NT2/D1 (cell line): Measurements from ENCODE around the gene KRT34.

Source experiments
- DNase-seq: peaks from one replicate; pipeline ENCODE4 v3.0.0-alpha.2; 2011; ENCODE audit warnings: low read depth, low spot score
- H3K27me3 ChIP-seq: 2 replicates; pipeline ENCODE4 v1.6.0; 2011; ENCODE audit warnings: mild to moderate bottlenecking; ENCODE audit not compliant: insufficient read length, insufficient read depth
- H3K36me3 ChIP-seq: 2 replicates; pipeline ENCODE4 v1.6.1; 2011; ENCODE audit warnings: mild to moderate bottlenecking, low read length, mixed read lengths; ENCODE audit not compliant: insufficient read depth, insufficient read length
- H3K4me1 ChIP-seq: 2 replicates; pipeline ENCODE4 v1.5.1; 2011; ENCODE audit not compliant: insufficient read depth, insufficient read length
- H3K4me3 ChIP-seq: 2 replicates; pipeline ENCODE4 v1.5.1; 2011; ENCODE audit warnings: low read depth; ENCODE audit not compliant: insufficient read length
- H3K9ac ChIP-seq: 2 replicates; pipeline ENCODE4 v1.6.0; 2011; ENCODE audit warnings: low read depth; ENCODE audit not compliant: insufficient read length
- H3K9me3 ChIP-seq: 2 replicates; pipeline ENCODE4 v1.5.1; 2011; ENCODE audit warnings: mild to moderate bottlenecking, low read length; ENCODE audit not compliant: insufficient read depth
- SUZ12 ChIP-seq: IDR thresholded peaks from 2 replicates; pipeline ENCODE4 v1.6.1; 2011; ENCODE audit not compliant: insufficient read length, insufficient read depth; ENCODE audit errors: extremely low read depth
- YY1 ChIP-seq: IDR thresholded peaks from 2 replicates; pipeline ENCODE4 v1.6.1; 2011; ENCODE audit not compliant: insufficient read length, insufficient read depth
- ZNF274 ChIP-seq: IDR thresholded peaks from 2 replicates; pipeline ENCODE4 v1.6.1; 2011; ENCODE audit warnings: mild to moderate bottlenecking, low read depth, low read length

Gene KRT34

GRCh38 chr17:41345992-41346391 lies 36.1 kb downstream of the KRT34 start:
- Histone ChIP-seq H3K27me3 (no peaks in the 10 kb centered on the region), H3K36me3 (no peaks in the 10 kb centered on the region), H3K9me3 (peaks cover 25% of the 10 kb centered on the region; the same call in 1 of the 2 replicates), H3K9ac (no peak overlapping the region), H3K4me3 (no peak overlapping the region), H3K4me1 (no peaks in the 10 kb centered on the region)
- TF ChIP-seq SUZ12 (no peak), ZNF274 (no peak), YY1 (no peak)
- no peak for DNase-seq

DNA sequence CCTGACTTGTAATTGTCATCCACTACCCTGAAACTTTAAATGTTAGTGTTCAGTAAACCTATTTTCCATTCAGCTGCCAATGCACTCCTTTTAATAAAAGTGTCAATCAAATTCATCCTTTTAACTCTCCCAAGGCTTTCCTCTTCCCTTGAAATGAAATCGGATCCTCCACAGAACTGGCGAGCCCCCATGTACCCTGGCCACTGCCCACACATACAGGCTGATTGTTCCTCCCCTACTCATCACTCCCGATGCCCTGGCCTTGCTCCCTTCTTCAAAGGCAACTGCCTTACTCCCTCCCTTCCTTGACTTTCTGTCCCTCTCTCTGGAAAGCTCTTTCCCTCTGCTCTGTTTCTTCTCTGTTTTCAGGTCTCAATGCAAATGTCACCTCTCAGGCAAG lies 39.1 kb downstream of the KRT34 start:
- DNase-seq = no peak
- no peaks in the 10 kb centered on the region for H3K4me1 ChIP-seq
- no peak overlapping the region for H3K9ac ChIP-seq
- no peak overlapping the region for H3K4me3 ChIP-seq
- H3K9me3 ChIP-seq = peaks cover 25% of the 10 kb centered on the region; the same call in 1 of the 2 replicates
- TF ChIP-seq YY1 = no peak
- TF ChIP-seq SUZ12 = no peak
- no peak for TF ChIP-seq ZNF274
- no peaks in the 10 kb centered on the region for H3K27me3 ChIP-seq
- no peaks in the 10 kb centered on the region for H3K36me3 ChIP-seq

DNA sequence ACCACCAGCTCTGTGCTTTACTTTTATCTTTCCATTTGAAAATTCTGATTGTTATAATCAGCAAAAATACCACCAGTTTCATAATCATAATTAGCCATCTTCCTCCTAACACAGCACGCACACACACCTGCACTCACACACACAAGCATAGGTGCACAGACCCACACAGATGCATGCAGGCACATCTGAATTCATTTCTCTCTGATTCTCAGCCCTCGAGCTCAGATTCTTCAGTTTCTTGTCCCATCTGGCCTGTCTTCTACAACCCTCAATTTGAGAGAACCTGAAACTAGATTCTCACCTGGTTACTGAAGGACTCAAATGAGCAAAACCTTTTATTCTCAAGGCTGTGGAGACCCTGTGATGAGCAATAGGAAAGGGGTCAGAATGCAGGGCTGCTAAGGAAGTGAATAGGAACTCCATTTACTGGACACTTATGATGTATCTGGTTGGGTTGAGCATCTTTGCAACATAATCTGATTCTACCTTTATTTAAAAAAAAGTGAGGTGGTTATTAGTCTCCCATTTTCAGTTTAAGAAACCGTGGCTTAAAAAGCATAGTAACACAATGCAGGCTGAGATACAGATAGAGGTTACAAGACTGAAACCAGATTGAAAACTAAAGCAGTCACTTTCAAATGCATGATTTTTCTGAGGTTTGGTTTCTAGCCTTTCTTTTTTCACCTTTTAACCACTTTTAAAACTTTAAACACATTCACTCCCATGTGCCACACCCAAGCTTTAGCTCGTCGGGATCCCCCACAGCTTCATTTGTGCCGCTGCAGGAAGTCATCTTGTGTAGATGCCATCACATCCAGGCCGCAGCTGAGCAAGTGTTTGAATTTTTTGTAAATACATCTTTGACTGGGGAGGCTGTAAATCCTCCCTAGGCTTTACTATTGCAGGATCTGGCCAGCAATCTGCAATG lies 40.9 kb downstream of the KRT34 start:
- H3K9me3 ChIP-seq = peaks cover 25% of the 10 kb centered on the region; the same call in 1 of the 2 replicates
- no peak overlapping the region for H3K9ac ChIP-seq
- DNase-seq = no peak
- no peaks in the 10 kb centered on the region for H3K36me3 ChIP-seq
- H3K4me3 ChIP-seq = no peak overlapping the region
- H3K4me1 ChIP-seq = no peaks in the 10 kb centered on the region
- TF ChIP-seq ZNF274 (no peak), YY1 (no peak), SUZ12 (no peak)
- H3K27me3 ChIP-seq = no peaks in the 10 kb centered on the region

- DNase-seq = no peak
- no peak for TF ChIP-seq ZNF274
- TF ChIP-seq SUZ12 = no peak
- TF ChIP-seq YY1 = no peak
- no peak overlapping the region for H3K4me3 ChIP-seq
Measured at GRCh38 chr17:41340494-41340893, 41.6 kb downstream of the KRT34 start.

DNA sequence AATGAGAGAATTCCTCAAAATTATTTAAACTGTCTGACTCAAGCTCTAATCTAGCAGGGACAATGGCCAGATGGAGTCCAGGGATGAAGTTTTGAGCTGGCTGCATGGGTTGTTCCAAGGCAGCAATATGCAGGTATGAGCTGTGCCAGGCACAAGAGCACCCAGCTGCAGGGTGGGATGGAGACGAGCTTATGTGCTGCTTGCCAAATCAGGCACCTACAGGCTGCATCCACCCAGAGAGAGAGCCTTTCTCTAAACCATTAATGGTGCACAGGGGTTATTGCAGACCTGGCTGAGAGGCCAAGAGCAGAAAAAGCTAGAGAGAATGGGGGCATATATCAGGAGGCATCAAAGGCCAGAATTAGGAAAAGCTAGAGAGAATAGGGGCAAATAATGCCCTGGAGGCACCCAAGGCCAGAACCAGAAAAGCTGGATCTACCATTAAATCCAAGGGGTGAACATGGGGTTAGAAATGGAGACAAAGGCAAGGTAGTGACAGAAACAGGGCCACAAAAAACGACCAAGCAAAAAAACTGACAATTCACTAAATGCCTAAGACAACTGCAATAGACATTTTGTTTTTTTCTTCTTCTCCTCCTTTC lies 42.4 kb downstream of the KRT34 start:
- no peak for TF ChIP-seq YY1
- no peak for TF ChIP-seq SUZ12
- TF ChIP-seq ZNF274 = no peak
- Histone ChIP-seq H3K27me3 (no peaks in the 10 kb centered on the region), H3K4me3 (no peak overlapping the region), H3K9ac (no peak overlapping the region), H3K36me3 (no peaks in the 10 kb centered on the region), H3K9me3 (peaks cover 25% of the 10 kb centered on the region; the same call in 1 of the 2 replicates), H3K4me1 (no peaks in the 10 kb centered on the region)
- no peak for DNase-seq

More at GRCh38 chr17:41340494-41340893, 41.6 kb downstream of the KRT34 start:
- H3K9me3 ChIP-seq = peaks cover 25% of the 10 kb centered on the region; the same call in 1 of the 2 replicates
- no peaks in the 10 kb centered on the region for H3K36me3 ChIP-seq
- H3K9ac ChIP-seq = no peak overlapping the region
- H3K27me3 ChIP-seq = no peaks in the 10 kb centered on the region
- H3K4me1 ChIP-seq = no peaks in the 10 kb centered on the region

- peaks cover 2% of the 10 kb centered on the region for H3K4me1 ChIP-seq
- TF ChIP-seq ZNF274 (no peak), YY1 (no peak), SUZ12 (no peak)
- no peak overlapping the region for H3K4me3 ChIP-seq
- no peaks in the 10 kb centered on the region for H3K36me3 ChIP-seq
- no peaks in the 10 kb centered on the region for H3K27me3 ChIP-seq
- no peak for DNase-seq
- no peak overlapping the region for H3K9ac ChIP-seq
- peaks cover 21% of the 10 kb centered on the region; the same call in 1 of the 2 replicates for H3K9me3 ChIP-seq
Measured at GRCh38 chr17:41338961-41339485, 43.1 kb downstream of the KRT34 start.

GRCh38 chr17:41335747-41336146 lies 46.4 kb downstream of the KRT34 start:
- no peak for TF ChIP-seq YY1
- no peaks in the 10 kb centered on the region for H3K36me3 ChIP-seq
- no peak overlapping the region for H3K4me3 ChIP-seq
- H3K9me3 ChIP-seq = no peaks in the 10 kb centered on the region
- H3K27me3 ChIP-seq = no peaks in the 10 kb centered on the region
- peaks cover 2% of the 10 kb centered on the region for H3K4me1 ChIP-seq
- DNase-seq = no peak
- H3K9ac ChIP-seq = no peak overlapping the region
